Measurements from ENCODE around the gene FHIP2A. TPM values are rescaled to one million over a fixed set of nuclear protein-coding genes. Genes with fewer than 3 reads are reported as not detected.

The FHIP2A gene
- polyA plus RNA-seq, 3 donors, result 4.4 to 9.6 (median 9.2) TPM

DNA sequence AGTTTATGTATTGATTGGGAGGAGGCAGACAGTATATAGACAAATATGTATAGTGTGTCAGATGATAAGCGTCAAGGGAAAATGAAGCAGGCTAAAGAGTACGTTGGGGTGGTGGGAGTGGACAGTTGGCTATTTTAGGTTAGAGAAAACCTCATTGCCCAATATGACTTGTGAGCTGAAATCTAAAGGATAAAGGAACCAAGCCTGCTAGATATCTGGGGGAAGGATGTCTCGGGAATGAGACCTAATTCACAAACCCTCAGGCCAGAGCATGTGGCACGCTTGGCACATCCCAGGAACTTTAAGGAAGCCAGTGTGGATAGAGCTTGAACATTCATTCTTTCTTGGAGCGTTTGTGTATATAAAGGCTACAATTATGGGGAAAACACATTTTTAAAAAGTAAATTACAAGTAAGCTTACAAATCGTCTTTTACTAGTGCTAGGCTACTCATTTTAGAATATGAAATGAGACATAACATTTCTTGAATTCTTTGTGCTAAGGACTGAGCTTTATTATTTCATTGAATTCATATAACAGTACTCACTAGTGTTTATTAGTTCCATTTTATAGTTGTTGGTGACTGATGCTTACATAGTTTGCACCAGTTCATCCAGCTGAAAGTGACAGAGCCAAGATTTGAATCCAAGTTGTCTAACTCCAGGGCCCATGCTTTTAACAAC, 9.7 kb downstream of the FHIP2A start:
- Histone ChIP-seq H3K9me3 (replicated peaks in 1 of 2; ENCODE audit: control insufficient read depth in 1 of 2, insufficient read depth in 1 of 2, low read length in 2 of 2) (no peaks in the 10 kb centered on the region), H3K27ac (ENCODE audit: low read depth in 1 of 2, low read length in 2 of 2) (no peak overlapping the region), H3K4me1 (ENCODE audit: control insufficient read depth in 1 of 2, insufficient read depth in 2 of 2, low read length in 2 of 2) (no peaks in the 10 kb centered on the region), H4K20me1 (ENCODE audit: insufficient read depth, low read length) (peaks cover 48% of the 10 kb centered on the region), H3K4me2 (replicated peaks; ENCODE audit: extremely low read depth, low read length, poor library complexity, severe bottlenecking) (no peak overlapping the region), H3K4me3 (replicated peaks in 1 of 3; ENCODE audit: low read depth in 2 of 3, low read length in 3 of 3) (no peak overlapping the region), H3K9ac (ENCODE audit: insufficient read depth, low read length, poor library complexity, severe bottlenecking) (no peak overlapping the region), H3K27me3 (ENCODE audit: control insufficient read depth in 2 of 2, insufficient read depth in 2 of 2, low read length in 2 of 2) (no peaks in the 10 kb centered on the region), H3K79me2 (ENCODE audit: insufficient read depth, low read length) (peaks cover 34% of the 10 kb centered on the region), H2AFZ (ENCODE audit: insufficient read depth, low read depth, low read length, poor library complexity, severe bottlenecking) (no peak overlapping the region), H3K36me3 (replicated peaks in 1 of 2; ENCODE audit: control insufficient read depth in 1 of 2, insufficient read depth in 2 of 2, low read length in 2 of 2) (peaks cover 37 to 50% of the 10 kb centered on the region in 2 donors)
- 92% methylated on average over 2 of the region's 6 CpGs for WGBS (ENCODE audit: insufficient coverage)
- Mint-ChIP-seq H3K4me3 (no peak overlapping the region), H3K27me3 (ENCODE audit: low read depth in 3 of 3) (peaks cover 0 to 3% (median 0%) of the 10 kb centered on the region in 3 donors), H3K4me1 (peaks cover 20% of the 10 kb centered on the region), H3K27ac (peak overlapping the region in 3 of 7 donors; percentile 19 to 63 (median 58)), H3K36me3 (peaks cover 29 to 30% of the 10 kb centered on the region in 2 donors), H3K9me3 (no peaks in the 10 kb centered on the region)
- intact Hi-C loops (cut with micrococcal nuclease), result no loop called here
- TF ChIP-seq, protein P1, sequence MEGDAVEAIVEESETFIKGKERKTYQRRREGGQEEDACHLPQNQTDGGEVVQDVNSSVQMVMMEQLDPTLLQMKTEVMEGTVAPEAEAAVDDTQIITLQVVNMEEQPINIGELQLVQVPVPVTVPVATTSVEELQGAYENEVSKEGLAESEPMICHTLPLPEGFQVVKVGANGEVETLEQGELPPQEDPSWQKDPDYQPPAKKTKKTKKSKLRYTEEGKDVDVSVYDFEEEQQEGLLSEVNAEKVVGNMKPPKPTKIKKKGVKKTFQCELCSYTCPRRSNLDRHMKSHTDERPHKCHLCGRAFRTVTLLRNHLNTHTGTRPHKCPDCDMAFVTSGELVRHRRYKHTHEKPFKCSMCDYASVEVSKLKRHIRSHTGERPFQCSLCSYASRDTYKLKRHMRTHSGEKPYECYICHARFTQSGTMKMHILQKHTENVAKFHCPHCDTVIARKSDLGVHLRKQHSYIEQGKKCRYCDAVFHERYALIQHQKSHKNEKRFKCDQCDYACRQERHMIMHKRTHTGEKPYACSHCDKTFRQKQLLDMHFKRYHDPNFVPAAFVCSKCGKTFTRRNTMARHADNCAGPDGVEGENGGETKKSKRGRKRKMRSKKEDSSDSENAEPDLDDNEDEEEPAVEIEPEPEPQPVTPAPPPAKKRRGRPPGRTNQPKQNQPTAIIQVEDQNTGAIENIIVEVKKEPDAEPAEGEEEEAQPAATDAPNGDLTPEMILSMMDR (IDR thresholded peaks at IDR 0.05), result no peak
- DNase-seq, result no peak

GRCh38 chr10:114837690-114838089, 16.1 kb downstream of the FHIP2A start:
- Mint-ChIP-seq H3K36me3 (peaks cover 62 to 75% of the 10 kb centered on the region in 2 donors), H3K4me3 (no peak overlapping the region), H3K27ac (peak overlapping the region in 1 of 7 donors; percentile 8), H3K4me1 (no peaks in the 10 kb centered on the region), H3K27me3 (ENCODE audit: low read depth in 3 of 3) (peaks cover 0 to 2% (median 0%) of the 10 kb centered on the region in 3 donors), H3K9me3 (no peaks in the 10 kb centered on the region)
- Histone ChIP-seq H3K27me3 (ENCODE audit: control insufficient read depth in 2 of 2, insufficient read depth in 2 of 2, low read length in 2 of 2) (no peaks in the 10 kb centered on the region), H3K27ac (ENCODE audit: low read depth in 1 of 2, low read length in 2 of 2) (no peak overlapping the region), H4K20me1 (ENCODE audit: insufficient read depth, low read length) (no peaks in the 10 kb centered on the region), H3K79me2 (ENCODE audit: insufficient read depth, low read length) (no peaks in the 10 kb centered on the region), H3K9me3 (replicated peaks in 1 of 2; ENCODE audit: control insufficient read depth in 1 of 2, insufficient read depth in 1 of 2, low read length in 2 of 2) (no peaks in the 10 kb centered on the region), H2AFZ (ENCODE audit: insufficient read depth, low read depth, low read length, poor library complexity, severe bottlenecking) (no peak overlapping the region), H3K4me3 (replicated peaks in 1 of 3; ENCODE audit: low read depth in 2 of 3, low read length in 3 of 3) (no peak overlapping the region), H3K4me1 (ENCODE audit: control insufficient read depth in 1 of 2, insufficient read depth in 2 of 2, low read length in 2 of 2) (no peaks in the 10 kb centered on the region), H3K9ac (ENCODE audit: insufficient read depth, low read length, poor library complexity, severe bottlenecking) (no peak overlapping the region), H3K36me3 (replicated peaks in 1 of 2; ENCODE audit: control insufficient read depth in 1 of 2, insufficient read depth in 2 of 2, low read length in 2 of 2) (peaks cover 72 to 100% of the 10 kb centered on the region in 2 donors), H3K4me2 (replicated peaks; ENCODE audit: extremely low read depth, low read length, poor library complexity, severe bottlenecking) (no peak overlapping the region)
- TF ChIP-seq, protein P1 (IDR thresholded peaks at IDR 0.05), result no peak
- 83% methylated on average over 1 of the region's 3 CpGs for WGBS (ENCODE audit: insufficient coverage)
- DNase-seq, result no peak
- intact Hi-C loops (cut with micrococcal nuclease), result no loop called here
